A673 (cell line): Measurements from ENCODE around the gene CIBAR2. TPM values are rescaled to one million over a fixed set of nuclear protein-coding genes. Genes with fewer than 3 reads are reported as not detected.

Source experiments
- BruUV-seq: library from RNA; stranded (reverse); fragments of 400-500 nt; replicated peaks from 2 replicates; lab custom pipeline; 2021; lab: Mats Ljungman, UMichigan
- CTCF ChIA-PET: fragments of 300-600 bp; sonication (Branson Sonifier 250); formaldehyde crosslinking; loops from one replicate; lab custom pipeline; 2022; ENCODE audit warnings: antibody characterized with exemption; lab: Charles Lee
- POLR2A ChIA-PET: fragments of 300-600 bp; sonication (Branson Sonifier 250); formaldehyde crosslinking; loops from one replicate; lab custom pipeline; 2022; ENCODE audit warnings: antibody characterized with exemption; ENCODE audit not compliant: low non-redundant PET; lab: Charles Lee
- DNase-seq: peaks from one replicate; pipeline ENCODE4 v3.0.0-alpha.2; 2015; ENCODE audit warnings: low spot score
- H3K27ac ChIP-seq: fragments of 200-600 bp; sonication (generic); 2 replicates; pipeline ENCODE4 v1.5.1; 2016; ENCODE audit warnings: mixed run types, low read depth, mild to moderate bottlenecking, mixed read lengths, antibody characterized with exemption, low read length; ENCODE audit not compliant: poor library complexity, severe bottlenecking
- H3K27me3 ChIP-seq: fragments of 200-600 bp; sonication (generic); replicated peaks from 2 replicates; pipeline ENCODE4 v1.6.1; 2017; ENCODE audit warnings: mixed run types, low read depth, mild to moderate bottlenecking, mixed read lengths, antibody characterized with exemption, low read length; ENCODE audit not compliant: insufficient read depth, poor library complexity
- H3K36me3 ChIP-seq: fragments of 200-600 bp; sonication (generic); 2 replicates; pipeline ENCODE4 v1.6.1; 2016; ENCODE audit warnings: mixed run types, mild to moderate bottlenecking, mixed read lengths, antibody characterized with exemption, low read length; ENCODE audit not compliant: insufficient read depth, poor library complexity, severe bottlenecking
- H3K4me1 ChIP-seq: fragments of 200-600 bp; sonication (generic); 2 replicates; pipeline ENCODE4 v1.6.1; 2017; ENCODE audit warnings: mixed run types, mild to moderate bottlenecking, mixed read lengths, antibody characterized with exemption, low read length; ENCODE audit not compliant: insufficient read depth, poor library complexity, severe bottlenecking
- H3K4me3 ChIP-seq: fragments of 200-600 bp; sonication (generic); 2 replicates; pipeline ENCODE4 v1.5.1; 2016; ENCODE audit warnings: low read depth, mixed run types, mild to moderate bottlenecking, mixed read lengths, low read length; ENCODE audit not compliant: poor library complexity, severe bottlenecking
- H3K9me3 ChIP-seq: fragments of 200-600 bp; sonication (generic); 2 replicates; pipeline ENCODE4 v1.6.1; 2016; ENCODE audit warnings: mixed run types, low read depth, mild to moderate bottlenecking, mixed read lengths, antibody characterized with exemption, low read length; ENCODE audit not compliant: poor library complexity, severe bottlenecking
- CTCF ChIP-seq: fragments of 300-800, 200-600 bp; sonication (generic); conservative IDR thresholded peaks from 2 replicates; pipeline ENCODE4 v1.5.1; 2017; ENCODE audit warnings: low read depth, mild to moderate bottlenecking, antibody characterized with exemption, low read length, moderate library complexity, mixed read lengths
- EZH2 ChIP-seq: fragments of 200-600 bp; sonication (generic); IDR thresholded peaks from 2 replicates; pipeline ENCODE4 v1.6.1; 2017; ENCODE audit warnings: borderline replicate concordance, low read depth, mild to moderate bottlenecking, mixed read lengths, antibody characterized with exemption, low read length; ENCODE audit not compliant: poor library complexity, severe bottlenecking
- intact Hi-C: fragments of 100-400 bp; cut with micrococcal nuclease; formaldehyde crosslinking; loops from one replicate; pipeline ENCODE4 v1.10.0; 2022; ENCODE audit not compliant: unreplicated experiment
- total RNA-seq: library from RNA; stranded (reverse); gene quantifications from 2 replicates; pipeline ENCODE4 v1.2.3, GENCODE V29; 2021

CIBAR2 gene
- total RNA-seq, 1 experiment from 2014 or later = not detected

GRCh38 chr16:85141491-85142128, 29.3 kb upstream of the CIBAR2 start:
- BruUV-seq = no TSS peak
- TF ChIP-seq CTCF (no peak), EZH2 (no peak)
- POLR2A ChIA-PET = no interaction called here
- Histone ChIP-seq H3K9me3 (no peaks in the 10 kb centered on the region), H3K36me3 (no peaks in the 10 kb centered on the region), H3K27ac (no peak overlapping the region), H3K4me3 (no peak overlapping the region), H3K4me1 (no peaks in the 10 kb centered on the region), H3K27me3 (no peaks in the 10 kb centered on the region)
- CTCF ChIA-PET = no interaction called here
- intact Hi-C loops = no loop called here
- no peak for DNase-seq

GRCh38 chr16:85140455-85141012, 28.3 kb upstream of the CIBAR2 start:
- Histone ChIP-seq H3K27ac (no peak overlapping the region), H3K27me3 (no peaks in the 10 kb centered on the region), H3K36me3 (no peaks in the 10 kb centered on the region), H3K4me1 (no peaks in the 10 kb centered on the region), H3K9me3 (no peaks in the 10 kb centered on the region), H3K4me3 (no peak overlapping the region)
- no peak for DNase-seq
- TF ChIP-seq CTCF (no peak), EZH2 (no peak)
- intact Hi-C loops = no loop called here
- ChIA-PET CTCF (interaction anchor here (0.6 kb wide), 1 partner anchor 42 kb away, joined by 3 read pairs; no protein-coding TSS in a partner anchor), POLR2A (no interaction called here)
- no TSS peak for BruUV-seq

DNA sequence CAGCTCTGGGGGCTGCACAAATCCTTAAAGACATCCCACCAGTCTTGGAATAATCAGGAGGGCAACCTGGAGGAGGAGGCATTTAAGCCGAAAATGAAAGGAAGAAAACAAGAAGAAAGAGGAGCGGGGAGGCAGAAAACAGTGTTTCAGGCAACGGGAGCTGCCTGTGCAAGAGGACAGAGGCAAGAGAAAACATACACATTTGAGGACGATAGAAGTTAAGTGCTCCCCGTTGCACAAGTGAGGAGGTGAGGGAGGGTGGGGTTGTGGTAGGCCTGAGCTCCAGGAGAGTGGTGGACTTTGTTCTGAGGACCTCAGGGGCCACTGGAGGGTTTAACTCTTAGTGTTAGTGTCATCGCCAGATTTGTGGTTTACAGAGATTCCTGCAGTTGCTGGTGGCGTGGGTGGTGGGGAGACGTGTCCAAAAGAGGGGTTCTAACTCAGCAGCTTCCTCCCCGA, 27.6 kb upstream of the CIBAR2 start:
- no peak for DNase-seq
- CTCF ChIA-PET = no interaction called here
- no peak for TF ChIP-seq EZH2
- no peak for TF ChIP-seq CTCF
- Histone ChIP-seq H3K27me3 (no peaks in the 10 kb centered on the region), H3K27ac (no peak overlapping the region), H3K4me1 (no peaks in the 10 kb centered on the region), H3K9me3 (no peaks in the 10 kb centered on the region), H3K4me3 (no peak overlapping the region), H3K36me3 (no peaks in the 10 kb centered on the region)
- POLR2A ChIA-PET = no interaction called here
- no TSS peak for BruUV-seq
- intact Hi-C loops = no loop called here
